ENCODE data around the gene RALGAPA2. TPM values are rescaled to one million over a fixed set of nuclear protein-coding genes. Genes with fewer than 3 reads are reported as not detected.

The RALGAPA2 gene
- total RNA-seq, 4 donors from 2014 or later = 20.5 to 42.9 (median 29.6) TPM

GRCh38 chr20:20520776-20521175 is 191.7 kb downstream of the RALGAPA2 start:
- Histone ChIP-seq H3K9me3 (no peaks in the 10 kb centered on the region), H3K4me3 (no peak overlapping the region), H3K36me3 (peaks cover 0 to 44% (median 0%) of the 10 kb centered on the region in 3 donors), H3K4me1 (peaks cover 0 to 13% (median 0%) of the 10 kb centered on the region in 4 donors), H3K27ac (no peak overlapping the region), H3K27me3 (no peaks in the 10 kb centered on the region)
- TF ChIP-seq EP300 (IDR thresholded peaks at IDR 0.05) (no peak), CTCF (IDR thresholded peaks at IDR 0.05) (no peak), POLR2A (IDR thresholded peaks at IDR 0.05) (no peak)
- no peak for DNase-seq (ENCODE audit: low spot score in 2 of 2)
- WGBS, 2 donors = 85 to 88% methylated on average over 5 of the region's 5 CpGs

- DNase-seq (ENCODE audit: low spot score in 2 of 2) = no peak
- H3K4me3 ChIP-seq = no peak overlapping the region
- H3K36me3 ChIP-seq = peaks cover 0 to 59% (median 0%) of the 10 kb centered on the region in 3 donors
- peaks cover 0 to 7% (median 0%) of the 10 kb centered on the region in 4 donors for H3K9me3 ChIP-seq
- no peaks in the 10 kb centered on the region for H3K4me1 ChIP-seq
- H3K27ac ChIP-seq = no peak overlapping the region
- no peaks in the 10 kb centered on the region for H3K27me3 ChIP-seq
- TF ChIP-seq POLR2A (IDR thresholded peaks at IDR 0.05) (no peak), CTCF (IDR thresholded peaks at IDR 0.05) (no peak), EP300 (IDR thresholded peaks at IDR 0.05) (no peak)
Observed at GRCh38 chr20:20519269-20519668, 193.2 kb downstream of the RALGAPA2 start.

GRCh38 chr20:20518263-20518662 is 194.2 kb downstream of the RALGAPA2 start:
- peaks cover 0 to 12% (median 0%) of the 10 kb centered on the region in 4 donors for H3K9me3 ChIP-seq
- no peaks in the 10 kb centered on the region for H3K4me1 ChIP-seq
- H3K4me3 ChIP-seq = no peak overlapping the region
- no peak overlapping the region for H3K27ac ChIP-seq
- H3K27me3 ChIP-seq = no peaks in the 10 kb centered on the region
- H3K36me3 ChIP-seq = peaks cover 0 to 69% (median 0%) of the 10 kb centered on the region in 3 donors
- WGBS, 2 donors = 94 to 95% methylated on average over 8 of the region's 8 CpGs
- no peak for DNase-seq (ENCODE audit: low spot score in 2 of 2)
- no peak for TF ChIP-seq CTCF (IDR thresholded peaks at IDR 0.05)
- no peak for TF ChIP-seq EP300 (IDR thresholded peaks at IDR 0.05)
- no peak for TF ChIP-seq POLR2A (IDR thresholded peaks at IDR 0.05)

GRCh38 chr20:20517296-20517695 is 195.1 kb downstream of the RALGAPA2 start:
- H3K9me3 ChIP-seq = peaks cover 0 to 12% (median 0%) of the 10 kb centered on the region in 4 donors

GRCh38 chr20:20513720-20514119 is 198.7 kb downstream of the RALGAPA2 start:
- TF ChIP-seq POLR2A (IDR thresholded peaks at IDR 0.05) (no peak), EP300 (IDR thresholded peaks at IDR 0.05) (no peak), CTCF (IDR thresholded peaks at IDR 0.05) (no peak)
- no peak overlapping the region for H3K4me3 ChIP-seq
- H3K9me3 ChIP-seq = peaks cover 0 to 12% (median 0%) of the 10 kb centered on the region in 4 donors
- peaks cover 0 to 86% (median 5%) of the 10 kb centered on the region in 3 donors for H3K36me3 ChIP-seq
- 92 to 100% methylated on average over 1 of the region's 1 CpG for WGBS, 2 donors
- H3K27me3 ChIP-seq = no peaks in the 10 kb centered on the region
- no peak overlapping the region for H3K27ac ChIP-seq
- no peak for DNase-seq (ENCODE audit: low spot score in 2 of 2)
- no peaks in the 10 kb centered on the region for H3K4me1 ChIP-seq

More at GRCh38 chr20:20517296-20517695, 195.1 kb downstream of the RALGAPA2 start:
- Histone ChIP-seq H3K4me3 (no peak overlapping the region), H3K4me1 (no peaks in the 10 kb centered on the region), H3K27ac (no peak overlapping the region), H3K27me3 (no peaks in the 10 kb centered on the region), H3K36me3 (peaks cover 0 to 79% (median 5%) of the 10 kb centered on the region in 3 donors)
- no peak for DNase-seq (ENCODE audit: low spot score in 2 of 2)
- 48% methylated on average over 2 of the region's 2 CpGs for WGBS, 2 donors
- TF ChIP-seq POLR2A (IDR thresholded peaks at IDR 0.05) (no peak), CTCF (IDR thresholded peaks at IDR 0.05) (no peak), EP300 (IDR thresholded peaks at IDR 0.05) (no peak)

All from tibial nerve (tissue), 4 donors.